GM23248 (cell line): Measurements from ENCODE around the gene PAQR9.

Experiments
- EZH2 ChIP-seq: fragments of 200-600 bp; sonication (generic); IDR thresholded peaks from 2 replicates; pipeline ENCODE4 v1.6.1; 2018; ENCODE audit warnings: antibody characterized with exemption, mild to moderate bottlenecking; ENCODE audit not compliant: insufficient read depth, poor library complexity, severe bottlenecking
- EZH2phosphoT487 ChIP-seq: fragments of 200-600 bp; sonication (generic); IDR thresholded peaks from 2 replicates; pipeline ENCODE4 v1.6.1; 2018; ENCODE audit warnings: antibody characterized with exemption, moderate library complexity, mild to moderate bottlenecking, low read depth; ENCODE audit not compliant: insufficient read depth

DNA sequence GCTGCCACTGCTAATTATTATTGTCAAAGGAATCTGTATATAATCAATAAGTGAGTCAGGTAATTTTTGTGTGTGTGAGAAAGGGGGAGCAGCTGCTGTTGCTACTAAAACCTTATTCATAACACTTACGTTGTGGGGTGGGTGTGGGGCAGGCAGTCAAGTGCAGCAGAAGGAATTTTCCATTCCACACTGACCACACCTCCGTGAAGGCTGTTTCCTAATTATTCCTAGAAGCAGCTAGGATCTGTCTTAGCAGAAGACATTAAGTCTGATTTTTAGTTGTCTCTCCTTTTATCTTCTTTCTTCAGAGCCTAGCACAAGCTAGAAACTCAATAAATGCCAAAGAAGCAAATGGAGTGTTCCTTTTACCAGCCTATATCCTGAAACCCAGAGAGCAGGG lies 33.9 kb upstream of the PAQR9 start:
- TF ChIP-seq EZH2phosphoT487 (no peak), EZH2 (no peak)
